Activated B cell treated with CpG ODN at 0.5 μM for 24 hours (primary cell): ENCODE results near the gene HMBS. TPM values are rescaled to one million over a fixed set of nuclear protein-coding genes. Genes with fewer than 3 reads are reported as not detected.

Experiments used
- ATAC-seq: fragments of 200-7000 bp; cut with Tn5 transposase; one replicate; pipeline ENCODE4 v1.10.0; 2021; ENCODE audit warnings: low read depth, mild to moderate bottlenecking, moderate library complexity
- CTCF ChIA-PET: fragments of 350-600 bp; sonication (Branson Sonifier 250); formaldehyde crosslinking; loops from one replicate; lab custom pipeline; 2021; ENCODE audit warnings: antibody characterized with exemption; lab: Charles Lee
- POLR2A ChIA-PET: fragments of 350-600 bp; sonication (Branson Sonifier 250); formaldehyde crosslinking; loops from one replicate; lab custom pipeline; 2021; ENCODE audit warnings: antibody characterized with exemption; lab: Charles Lee
- DNase-seq: peaks from one replicate; pipeline ENCODE4 v3.0.0; 2022
- H3K27ac Mint-ChIP-seq: one replicate; pipeline ENCODE4 v1.8.0; 2020; ENCODE audit warnings: mixed read lengths
- H3K27me3 Mint-ChIP-seq: one replicate; pipeline ENCODE4 v1.8.0; 2021; ENCODE audit warnings: mixed read lengths
- H3K36me3 Mint-ChIP-seq: one replicate; pipeline ENCODE4 v1.8.0; 2021; ENCODE audit warnings: low read depth, mixed read lengths
- H3K4me1 Mint-ChIP-seq: one replicate; pipeline ENCODE4 v1.8.0; 2021; ENCODE audit warnings: mixed read lengths
- H3K4me3 Mint-ChIP-seq: one replicate; pipeline ENCODE4 v1.8.0; 2020; ENCODE audit warnings: mild to moderate bottlenecking, mixed read lengths
- H3K9me3 Mint-ChIP-seq: one replicate; pipeline ENCODE4 v1.8.0; 2020; ENCODE audit warnings: mixed read lengths
- CTCF ChIP-seq: fragments of 200-600 bp; IDR thresholded peaks from one replicate; pipeline ENCODE4 v1.8.0; 2022; ENCODE audit warnings: antibody characterized with exemption, mild to moderate bottlenecking
- intact Hi-C: fragments of 100-400 bp; cut with micrococcal nuclease; formaldehyde crosslinking; loops from one replicate; pipeline ENCODE4 v1.15.1; 2024
- total RNA-seq: library from RNA; stranded (reverse); gene quantifications from 2 replicates; pipeline ENCODE4 v1.2.3, GENCODE V29; 2022

The HMBS gene
- total RNA-seq, 1 donor from 2014 or later: 26.9 TPM

- ChIA-PET POLR2A (no interaction called here), CTCF (no interaction called here)
- DNase-seq: no peak
- no peaks in the 10 kb centered on the region for H3K27me3 Mint-ChIP-seq
- no peak for ATAC-seq
- no peak overlapping the region for H3K4me3 Mint-ChIP-seq
- no peak for TF ChIP-seq CTCF
- peaks cover 45% of the 10 kb centered on the region for H3K36me3 Mint-ChIP-seq
- intact Hi-C loops: no loop called here
- H3K9me3 Mint-ChIP-seq: no peaks in the 10 kb centered on the region
- peaks cover 18% of the 10 kb centered on the region for H3K4me1 Mint-ChIP-seq
- H3K27ac Mint-ChIP-seq: no peak overlapping the region
Measured at GRCh38 chr11:119113716-119114115, 29.0 kb downstream of the HMBS start.

GRCh38 chr11:119114351-119114750 lies 29.7 kb downstream of the HMBS start:
- intact Hi-C loops: no loop called here
- TF ChIP-seq CTCF: no peak
- H3K27me3 Mint-ChIP-seq: no peaks in the 10 kb centered on the region
- CTCF ChIA-PET: no interaction called here
- DNase-seq (no peak), ATAC-seq (no peak)
- no peaks in the 10 kb centered on the region for H3K9me3 Mint-ChIP-seq
- no peak overlapping the region for H3K27ac Mint-ChIP-seq
- peaks cover 11% of the 10 kb centered on the region for H3K4me1 Mint-ChIP-seq
- H3K4me3 Mint-ChIP-seq: no peak overlapping the region
- POLR2A ChIA-PET: no interaction called here
- peaks cover 45% of the 10 kb centered on the region for H3K36me3 Mint-ChIP-seq

GRCh38 chr11:119115484-119116234 lies 31.0 kb downstream of the HMBS start:
- POLR2A ChIA-PET: interaction anchor here (0.8 kb wide), 1 partner anchor 21 kb away, joined by 3 read pairs; no protein-coding TSS in a partner anchor
- Mint-ChIP-seq H3K4me1 (peaks cover 14% of the 10 kb centered on the region), H3K9me3 (no peaks in the 10 kb centered on the region), H3K36me3 (peaks cover 44% of the 10 kb centered on the region), H3K4me3 (no peak overlapping the region), H3K27me3 (no peaks in the 10 kb centered on the region), H3K27ac (peak overlapping the region; percentile 43)
- ATAC-seq: no peak
- intact Hi-C loops: no loop called here
- CTCF ChIA-PET: no interaction called here
- TF ChIP-seq CTCF: no peak
- DNase-seq: no peak

GRCh38 chr11:119116235-119116594 lies 31.5 kb downstream of the HMBS start:
- Mint-ChIP-seq H3K4me3 (no peak overlapping the region), H3K9me3 (no peaks in the 10 kb centered on the region), H3K36me3 (peaks cover 40% of the 10 kb centered on the region), H3K27ac (no peak overlapping the region), H3K27me3 (no peaks in the 10 kb centered on the region), H3K4me1 (peaks cover 19% of the 10 kb centered on the region)
- ATAC-seq (no peak), DNase-seq (no peak)
- POLR2A ChIA-PET: interaction anchor here (0.8 kb wide), 1 partner anchor 22 kb away, joined by 3 read pairs; no protein-coding TSS in a partner anchor
- CTCF ChIA-PET: no interaction called here
- intact Hi-C loops: no loop called here
- no peak for TF ChIP-seq CTCF

GRCh38 chr11:119116601-119117000 lies 31.9 kb downstream of the HMBS start:
- no peaks in the 10 kb centered on the region for H3K27me3 Mint-ChIP-seq
- POLR2A ChIA-PET: interaction anchor here (0.8 kb wide), 1 partner anchor 22 kb away, joined by 3 read pairs; no protein-coding TSS in a partner anchor
- peaks cover 40% of the 10 kb centered on the region for H3K36me3 Mint-ChIP-seq
- no peaks in the 10 kb centered on the region for H3K9me3 Mint-ChIP-seq
- no peak for TF ChIP-seq CTCF
- no peak overlapping the region for H3K4me3 Mint-ChIP-seq
- ATAC-seq (no peak), DNase-seq (no peak)
- intact Hi-C loops: no loop called here
- peaks cover 21% of the 10 kb centered on the region for H3K4me1 Mint-ChIP-seq
- CTCF ChIA-PET: no interaction called here
- H3K27ac Mint-ChIP-seq: no peak overlapping the region
